ENCODE measurements around the gene EGFLAM. TPM values are rescaled to one million over a fixed set of nuclear protein-coding genes. Genes with fewer than 3 reads are reported as not detected.
A peak's percentile ranks its signal among the peaks of the same experiment; 100 is the strongest.

Gene EGFLAM
- total and polyA plus RNA-seq, 4 donors = 13.1 to 124 (median 34.7) TPM

DNA sequence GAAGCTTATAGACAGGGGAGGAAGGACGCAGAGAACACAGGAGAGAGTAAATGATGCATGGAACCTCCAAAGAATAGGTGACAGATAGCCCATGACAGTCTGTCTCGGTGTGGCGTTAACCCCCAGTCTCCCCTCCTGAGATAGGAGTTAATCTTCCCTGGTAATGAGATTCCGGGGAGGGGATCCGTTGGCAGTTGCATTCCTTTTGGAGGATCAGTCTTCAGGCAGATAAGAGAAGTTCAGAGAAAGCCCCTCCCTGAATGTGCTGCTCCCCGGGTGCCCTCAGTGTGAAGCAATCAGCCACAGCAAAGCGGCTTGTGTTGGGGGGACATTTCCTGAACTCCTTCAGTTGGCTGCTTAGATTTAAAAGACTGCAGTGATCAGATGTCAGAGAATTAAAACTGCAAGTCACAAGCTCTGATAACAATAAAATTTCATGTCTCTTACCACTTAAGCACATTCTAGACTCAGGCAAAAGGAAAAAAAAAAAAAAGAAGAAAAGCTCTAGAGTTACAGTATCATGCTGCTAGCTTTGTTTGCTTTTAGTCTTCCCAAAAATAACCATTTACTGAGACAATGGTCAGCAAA, 121.1 kb downstream of the EGFLAM start:
- peak overlapping the region; percentile 20 for H3K27ac ChIP-seq (ENCODE audit: low read depth, low read length)
- H3K27me3 ChIP-seq (ENCODE audit: control insufficient read depth, insufficient read depth, low read length) = no peaks in the 10 kb centered on the region
- H3K4me3 ChIP-seq (ENCODE audit: low read depth, low read length) = no peak overlapping the region
- no peaks in the 10 kb centered on the region for H3K36me3 ChIP-seq (ENCODE audit: control insufficient read depth, insufficient read depth, low read length)
- peaks cover 7% of the 10 kb centered on the region for H3K4me1 ChIP-seq (ENCODE audit: control insufficient read depth, insufficient read depth, low read length)
- WGBS (ENCODE audit: insufficient coverage) = 16% methylated on average over 2 of the region's 7 CpGs
- no peaks in the 10 kb centered on the region for H3K9me3 ChIP-seq (ENCODE audit: control insufficient read depth, insufficient read depth, low read length)
- DNase-seq (ENCODE audit: low read depth in 4 of 6, low spot score in 6 of 6) = peak in 2 of 6 donors; percentile 7 to 37

GRCh38 chr5:38380537-38380936, 122.2 kb downstream of the EGFLAM start:
- Histone ChIP-seq H3K9me3 (ENCODE audit: control insufficient read depth, insufficient read depth, low read length) (no peaks in the 10 kb centered on the region), H3K27me3 (ENCODE audit: control insufficient read depth, insufficient read depth, low read length) (no peaks in the 10 kb centered on the region), H3K36me3 (ENCODE audit: control insufficient read depth, insufficient read depth, low read length) (no peaks in the 10 kb centered on the region), H3K27ac (ENCODE audit: low read depth, low read length) (no peak overlapping the region), H3K4me3 (ENCODE audit: low read depth, low read length) (no peak overlapping the region), H3K4me1 (ENCODE audit: control insufficient read depth, insufficient read depth, low read length) (peaks cover 7% of the 10 kb centered on the region)
- WGBS (ENCODE audit: insufficient coverage) = 60% methylated on average over 1 of the region's 4 CpGs
- peak in 1 of 6 donors; percentile 61 for DNase-seq (ENCODE audit: low read depth in 4 of 6, low spot score in 6 of 6)

DNA sequence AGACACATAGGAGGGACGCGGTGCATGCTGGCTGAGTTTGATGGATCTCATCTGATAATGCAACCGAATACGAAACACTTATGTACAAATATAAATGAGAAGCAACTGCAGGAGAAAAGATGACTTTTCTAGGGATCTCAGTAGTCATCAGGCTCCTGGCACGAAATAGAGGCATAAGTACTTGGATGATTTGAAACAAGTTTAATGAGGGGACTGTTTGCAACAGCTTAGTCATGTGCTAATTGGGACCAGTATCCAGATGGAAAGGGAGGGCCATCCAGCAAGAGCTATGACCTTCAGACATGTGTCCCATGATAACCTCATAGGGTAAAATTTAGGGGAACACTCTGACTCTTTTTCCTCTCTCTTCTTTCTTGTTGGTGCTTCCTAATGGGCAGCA, 123.0 kb downstream of the EGFLAM start:
- Histone ChIP-seq H3K27me3 (ENCODE audit: control insufficient read depth, insufficient read depth, low read length) (no peaks in the 10 kb centered on the region), H3K27ac (ENCODE audit: low read depth, low read length) (no peak overlapping the region), H3K9me3 (ENCODE audit: control insufficient read depth, insufficient read depth, low read length) (no peaks in the 10 kb centered on the region), H3K4me1 (ENCODE audit: control insufficient read depth, insufficient read depth, low read length) (peaks cover 7% of the 10 kb centered on the region), H3K4me3 (ENCODE audit: low read depth, low read length) (no peak overlapping the region), H3K36me3 (ENCODE audit: control insufficient read depth, insufficient read depth, low read length) (no peaks in the 10 kb centered on the region)
- peak in 1 of 6 donors; percentile 14 for DNase-seq (ENCODE audit: low read depth in 4 of 6, low spot score in 6 of 6)
- WGBS (ENCODE audit: insufficient coverage) = 80% methylated on average over 1 of the region's 5 CpGs

GRCh38 chr5:38382898-38383297, 124.5 kb downstream of the EGFLAM start:
- WGBS (ENCODE audit: insufficient coverage) = 10% methylated on average over 4 of the region's 7 CpGs
- no peak overlapping the region for H3K27ac ChIP-seq (ENCODE audit: low read depth, low read length)
- no peaks in the 10 kb centered on the region for H3K36me3 ChIP-seq (ENCODE audit: control insufficient read depth, insufficient read depth, low read length)
- H3K4me1 ChIP-seq (ENCODE audit: control insufficient read depth, insufficient read depth, low read length) = peaks cover 3% of the 10 kb centered on the region
- DNase-seq (ENCODE audit: low read depth in 4 of 6, low spot score in 6 of 6) = peak in 5 of 6 donors; percentile 31 to 82 (median 46)
- H3K27me3 ChIP-seq (ENCODE audit: control insufficient read depth, insufficient read depth, low read length) = no peaks in the 10 kb centered on the region
- no peaks in the 10 kb centered on the region for H3K9me3 ChIP-seq (ENCODE audit: control insufficient read depth, insufficient read depth, low read length)
- H3K4me3 ChIP-seq (ENCODE audit: low read depth, low read length) = no peak overlapping the region

GRCh38 chr5:38383701-38384100, 125.3 kb downstream of the EGFLAM start:
- Histone ChIP-seq H3K9me3 (ENCODE audit: control insufficient read depth, insufficient read depth, low read length) (no peaks in the 10 kb centered on the region), H3K4me3 (ENCODE audit: low read depth, low read length) (no peak overlapping the region), H3K4me1 (ENCODE audit: control insufficient read depth, insufficient read depth, low read length) (no peaks in the 10 kb centered on the region), H3K27me3 (ENCODE audit: control insufficient read depth, insufficient read depth, low read length) (no peaks in the 10 kb centered on the region), H3K27ac (ENCODE audit: low read depth, low read length) (no peak overlapping the region), H3K36me3 (ENCODE audit: control insufficient read depth, insufficient read depth, low read length) (no peaks in the 10 kb centered on the region)
- WGBS (ENCODE audit: insufficient coverage) = 58% methylated on average over 3 of the region's 3 CpGs
- DNase-seq (ENCODE audit: low read depth in 4 of 6, low spot score in 6 of 6) = no peak

GRCh38 chr5:38384396-38384795, 126.0 kb downstream of the EGFLAM start:
- DNase-seq (ENCODE audit: low read depth in 4 of 6, low spot score in 6 of 6) = no peak
- Histone ChIP-seq H3K27me3 (ENCODE audit: control insufficient read depth, insufficient read depth, low read length) (no peaks in the 10 kb centered on the region), H3K4me3 (ENCODE audit: low read depth, low read length) (no peak overlapping the region), H3K4me1 (ENCODE audit: control insufficient read depth, insufficient read depth, low read length) (no peaks in the 10 kb centered on the region), H3K27ac (ENCODE audit: low read depth, low read length) (no peak overlapping the region), H3K36me3 (ENCODE audit: control insufficient read depth, insufficient read depth, low read length) (no peaks in the 10 kb centered on the region), H3K9me3 (ENCODE audit: control insufficient read depth, insufficient read depth, low read length) (no peaks in the 10 kb centered on the region)
- WGBS (ENCODE audit: insufficient coverage) = 83% methylated on average over 2 of the region's 3 CpGs

- 59% methylated on average over 2 of the region's 2 CpGs for WGBS (ENCODE audit: insufficient coverage)
- no peaks in the 10 kb centered on the region for H3K9me3 ChIP-seq (ENCODE audit: control insufficient read depth, insufficient read depth, low read length)
- no peaks in the 10 kb centered on the region for H3K27me3 ChIP-seq (ENCODE audit: control insufficient read depth, insufficient read depth, low read length)
- no peaks in the 10 kb centered on the region for H3K36me3 ChIP-seq (ENCODE audit: control insufficient read depth, insufficient read depth, low read length)
- no peaks in the 10 kb centered on the region for H3K4me1 ChIP-seq (ENCODE audit: control insufficient read depth, insufficient read depth, low read length)
- DNase-seq (ENCODE audit: low read depth in 4 of 6, low spot score in 6 of 6) = no peak
- H3K27ac ChIP-seq (ENCODE audit: low read depth, low read length) = no peak overlapping the region
- H3K4me3 ChIP-seq (ENCODE audit: low read depth, low read length) = no peak overlapping the region
These were observed 128.8 kb downstream of the EGFLAM start for GRCh38 chr5:38387161-38387560.

DNA sequence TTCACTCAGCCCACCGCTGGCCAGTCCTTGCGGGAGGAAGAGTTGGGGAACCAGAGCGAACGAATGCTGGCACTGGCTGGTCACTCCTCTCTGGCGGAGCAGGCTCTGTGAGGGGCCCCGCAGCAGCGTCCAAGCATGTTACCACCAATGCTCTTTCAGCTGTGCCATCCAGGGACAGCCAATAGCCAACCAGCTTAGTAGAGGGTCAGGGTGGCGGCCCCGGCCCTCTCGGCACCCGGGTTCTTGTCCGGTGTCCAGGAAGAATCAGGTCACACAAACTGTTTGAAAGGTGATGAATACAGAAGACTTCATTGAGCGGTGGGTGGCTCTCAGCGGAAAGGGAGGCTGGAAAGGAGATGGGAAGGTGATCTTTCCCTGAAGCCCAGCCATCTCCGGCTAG, 135.3 kb downstream of the EGFLAM start:
- no peaks in the 10 kb centered on the region for H3K27me3 ChIP-seq (ENCODE audit: control insufficient read depth, insufficient read depth, low read length)
- H3K27ac ChIP-seq (ENCODE audit: low read depth, low read length) = no peak overlapping the region
- H3K4me1 ChIP-seq (ENCODE audit: control insufficient read depth, insufficient read depth, low read length) = no peaks in the 10 kb centered on the region
- H3K9me3 ChIP-seq (ENCODE audit: control insufficient read depth, insufficient read depth, low read length) = no peaks in the 10 kb centered on the region
- no peak overlapping the region for H3K4me3 ChIP-seq (ENCODE audit: low read depth, low read length)
- no peaks in the 10 kb centered on the region for H3K36me3 ChIP-seq (ENCODE audit: control insufficient read depth, insufficient read depth, low read length)
- DNase-seq (ENCODE audit: low read depth in 4 of 6, low spot score in 6 of 6) = no peak
- WGBS (ENCODE audit: insufficient coverage) = 97% methylated on average over 13 of the region's 15 CpGs

GRCh38 chr5:38396766-38397165, 138.4 kb downstream of the EGFLAM start:
- no peaks in the 10 kb centered on the region for H3K36me3 ChIP-seq (ENCODE audit: control insufficient read depth, insufficient read depth, low read length)
- H3K27ac ChIP-seq (ENCODE audit: low read depth, low read length) = no peak overlapping the region
- 37% methylated on average over 5 of the region's 6 CpGs for WGBS (ENCODE audit: insufficient coverage)
- no peaks in the 10 kb centered on the region for H3K27me3 ChIP-seq (ENCODE audit: control insufficient read depth, insufficient read depth, low read length)
- DNase-seq (ENCODE audit: low read depth in 4 of 6, low spot score in 6 of 6) = peak in 1 of 6 donors; percentile 6
- no peaks in the 10 kb centered on the region for H3K9me3 ChIP-seq (ENCODE audit: control insufficient read depth, insufficient read depth, low read length)
- H3K4me1 ChIP-seq (ENCODE audit: control insufficient read depth, insufficient read depth, low read length) = no peaks in the 10 kb centered on the region
- H3K4me3 ChIP-seq (ENCODE audit: low read depth, low read length) = no peak overlapping the region

GRCh38 chr5:38400365-38400764, 142.0 kb downstream of the EGFLAM start:
- H3K27ac ChIP-seq (ENCODE audit: low read depth, low read length) = no peak overlapping the region
- H3K4me1 ChIP-seq (ENCODE audit: control insufficient read depth, insufficient read depth, low read length) = no peaks in the 10 kb centered on the region
- no peak overlapping the region for H3K4me3 ChIP-seq (ENCODE audit: low read depth, low read length)
- no peaks in the 10 kb centered on the region for H3K27me3 ChIP-seq (ENCODE audit: control insufficient read depth, insufficient read depth, low read length)
- 100% methylated on average over 1 of the region's 2 CpGs for WGBS (ENCODE audit: insufficient coverage)
- no peaks in the 10 kb centered on the region for H3K36me3 ChIP-seq (ENCODE audit: control insufficient read depth, insufficient read depth, low read length)
- no peaks in the 10 kb centered on the region for H3K9me3 ChIP-seq (ENCODE audit: control insufficient read depth, insufficient read depth, low read length)
- peak in 1 of 6 donors; percentile 51 for DNase-seq (ENCODE audit: low read depth in 4 of 6, low spot score in 6 of 6)
